GM12878 (cell line): ENCODE measurements around the gene SH2D6. TPM values are rescaled to one million over a fixed set of nuclear protein-coding genes. Genes with fewer than 3 reads are reported as not detected.

Experiments used
- ATF7 ChIP-seq: fragments of 450-650 bp; IDR thresholded peaks from 2 replicates; pipeline ENCODE4 v1.6.1; 2016; ENCODE audit warnings: low read depth, mild to moderate bottlenecking
- CEBPB ChIP-seq, 2 experiments: fragments of 150-350 bp in 1 of 2; IDR thresholded peaks; 2 replicates each; pipeline ENCODE4 v1.6.1; 2012 to 2014; ENCODE audit warnings: low read depth in 2 of 2, low read length in 2 of 2, borderline replicate concordance in 1 of 2, inconsistent platforms in 1 of 2
- CHD2 ChIP-seq: IDR thresholded peaks from 2 replicates; pipeline ENCODE4 v1.6.1; 2011; ENCODE audit warnings: low read depth, low read length, improper control_type of control experiment, borderline replicate concordance
- CREB1 ChIP-seq: IDR thresholded peaks from 2 replicates; pipeline ENCODE4 v1.6.1; 2012; ENCODE audit warnings: low read depth, mild to moderate bottlenecking, inconsistent platforms
- CREM ChIP-seq: IDR thresholded peaks from 2 replicates; pipeline ENCODE4 v1.6.1; 2014; ENCODE audit warnings: antibody characterized with exemption, low read depth
- E4F1 ChIP-seq: fragments of 450-650 bp; IDR thresholded peaks from 2 replicates; pipeline ENCODE4 v1.6.1; 2018; ENCODE audit warnings: borderline replicate concordance, mild to moderate bottlenecking; ENCODE audit not compliant: partially characterized antibody
- IKZF1 ChIP-seq: fragments of 450-650 bp; conservative IDR thresholded peaks from 2 replicates; pipeline ENCODE4 v1.6.1; 2017; ENCODE audit warnings: antibody characterized with exemption, mild to moderate bottlenecking
- LARP7 ChIP-seq: fragments of 450-650 bp; IDR thresholded peaks from 2 replicates; pipeline ENCODE4 v1.6.1; 2017; ENCODE audit warnings: mild to moderate bottlenecking
- MAX ChIP-seq: IDR thresholded peaks from 2 replicates; pipeline ENCODE4 v1.6.1; 2012; ENCODE audit warnings: low read depth, low read length, improper control_type of control experiment
- MLLT1 ChIP-seq: fragments of 450-650 bp; IDR thresholded peaks from 2 replicates; pipeline ENCODE4 v1.6.1; 2016; ENCODE audit warnings: mild to moderate bottlenecking
- NR2C1 ChIP-seq: fragments of 450-650 bp; IDR thresholded peaks from 2 replicates; pipeline ENCODE4 v1.6.1; 2017; ENCODE audit warnings: antibody characterized with exemption, mild to moderate bottlenecking, moderate library complexity
- SIN3A ChIP-seq: IDR thresholded peaks from 2 replicates; pipeline ENCODE4 v1.6.1; 2012; ENCODE audit warnings: low read depth, low read length, improper control_type of control experiment
- SMAD5 ChIP-seq: IDR thresholded peaks from 2 replicates; pipeline ENCODE4 v1.6.1; 2016; ENCODE audit warnings: antibody characterized with exemption, low read depth
- SREBF1 ChIP-seq: IDR thresholded peaks from 2 replicates; pipeline ENCODE4 v1.6.1; 2012; ENCODE audit warnings: mild to moderate bottlenecking, low read length
- TAF1 ChIP-seq: IDR thresholded peaks from 2 replicates; pipeline ENCODE4 v1.6.1; 2011; ENCODE audit warnings: mild to moderate bottlenecking, low read depth, low read length, borderline replicate concordance
- ZBTB11 ChIP-seq: fragments of 450-650 bp; formaldehyde crosslinking; IDR thresholded peaks from 2 replicates; pipeline ENCODE4 v1.5.0; 2022; ENCODE audit warnings: mild to moderate bottlenecking, missing genetic modification characterization
- ZBTB4 ChIP-seq: fragments of 450-650 bp; formaldehyde crosslinking; IDR thresholded peaks from 2 replicates; pipeline ENCODE4 v1.4.0; 2022; ENCODE audit warnings: mild to moderate bottlenecking, moderate library complexity
- ZNF207 ChIP-seq: fragments of 450-650 bp; IDR thresholded peaks from 2 replicates; pipeline ENCODE4 v1.6.1; 2014; ENCODE audit warnings: antibody characterized with exemption, mild to moderate bottlenecking, borderline replicate concordance
- polyA plus RNA-seq, 11 experiments: library from polyadenylated mRNA; depleted of rRNA in 4 of 11; unstranded in 6 of 11; stranded (reverse) in 5 of 11; fragments of >200 nt; fragmentation: Nextera tagmentation in 4 of 11; fragmentation: Illumina TruSeq in 1 of 11; extraction: Ambion mirVana in 4 of 11; extraction: Trizol in 1 of 11; gene quantifications; 1 replicate in 1 of 11; 2 replicates in 10 of 11; pipeline versions ENCODE4 v1.2.1 to v1.2.3, GENCODE V29; 2011 to 2016; ENCODE audit warnings: inconsistent platforms in 2 of 11, missing spikeins in 2 of 11, low read depth in 1 of 11
- total RNA-seq, 4 experiments: library from RNA; depleted of rRNA in 3 of 4; stranded (reverse); fragments of >200 nt in 3 of 4; fragmentation: Illumina TruSeq in 1 of 4; extraction: Trizol in 1 of 4; gene quantifications; 2 replicates each; pipeline versions ENCODE4 v1.2.1 to v1.2.3, GENCODE V29; 2013 to 2021

SH2D6 gene
- total and polyA plus RNA-seq, 10 of the 15 experiments (the other 5 are each of a cell fraction or from before 2014, with no cell fraction given) = 0.23 to 0.59 (median 0.34) TPM; not detected in 6

- 0 out of 2 replicates have a peak, but pooled peaks have one; percentile 20 for TF ChIP-seq ZBTB4 (CRISPR knock-in tag)
- TF ChIP-seq CREM = peak; percentile 77; the same call in 1 of the 2 replicates
- peak; percentile 14; the same call in 1 of the 2 replicates for TF ChIP-seq TAF1
- peak; percentile 67; the same call in 1 of the 2 replicates for TF ChIP-seq SIN3A
- peak; percentile 74 for TF ChIP-seq SREBF1
- TF ChIP-seq LARP7 = peak; percentile 89
- peak; percentile 99 for TF ChIP-seq IKZF1
- 0 out of 2 replicates have a peak, but pooled peaks have one; percentile 20 for TF ChIP-seq ATF7
- 0 out of 2 replicates have a peak, but pooled peaks have one; percentile 47 for TF ChIP-seq CHD2
- peak; percentile 78 for TF ChIP-seq E4F1
- TF ChIP-seq CREB1 = peak; percentile 75
- TF ChIP-seq MAX = peak; percentile 55; the same call in 1 of the 2 replicates
- TF ChIP-seq MLLT1 = peak; percentile 99
- no peak for TF ChIP-seq ZBTB11 (CRISPR knock-in tag)
- peak; percentile 87 for TF ChIP-seq ZNF207
- TF ChIP-seq CEBPB (IDR thresholded peaks at IDR 0.05; ENCODE audit: borderline replicate concordance in 1 of 2, low read depth in 2 of 2, low read length in 2 of 2) = 0 out of 4 replicates have a peak, but pooled peaks of 1 of the 2 experiments have one; percentile 47
- peak; percentile 89 for TF ChIP-seq NR2C1
- TF ChIP-seq SMAD5 = peak; percentile 12; the same call in 1 of the 2 replicates
These were observed at the start of gene SH2D6 (continued) for GRCh38 chr2:85418132-85419008.
